IMR-90 (cell line): ENCODE results near the gene CEP104. TPM values are rescaled to one million over a fixed set of nuclear protein-coding genes. Genes with fewer than 3 reads are reported as not detected.

Experiments used
- ATAC-seq: fragments of 200-7000 bp; cut with Tn5 transposase; 2 replicates; pipeline ENCODE4 v1.9.1; 2020; ENCODE audit warnings: low read depth, mild to moderate bottlenecking, moderate library complexity
- BruUV-seq: library from RNA; stranded (reverse); fragments of 400-500 nt; replicated peaks from 2 replicates; lab custom pipeline; 2021; lab: Mats Ljungman, UMichigan
- CTCF ChIA-PET: fragments of 300-600 bp; formaldehyde crosslinking; extraction: SDS; loops from one replicate; lab custom pipeline; 2021; ENCODE audit warnings: antibody characterized with exemption; lab: Yijun Ruan, JAX
- POLR2A ChIA-PET: fragments of 300-600 bp; sonication (Branson Sonifier 250); formaldehyde crosslinking; loops from one replicate; lab custom pipeline; 2022; ENCODE audit warnings: antibody characterized with exemption; ENCODE audit not compliant: unreplicated experiment; lab: Charles Lee
- DNase-seq: peaks from one replicate; pipeline ENCODE4 v3.0.0; 2013
- H2AFZ ChIP-seq: replicated peaks from 2 replicates; pipeline ENCODE3; 2013; ENCODE audit warnings: low read length, mild to moderate bottlenecking; ENCODE audit not compliant: poor library complexity
- H2AK5ac ChIP-seq: 2 replicates; pipeline ENCODE4 v1.6.1; 2013; ENCODE audit warnings: low read depth, low read length, inconsistent platforms
- H2AK9ac ChIP-seq: replicated peaks from 2 replicates; pipeline ENCODE3; 2013; ENCODE audit warnings: mild to moderate bottlenecking, low read depth, low read length, moderate library complexity; ENCODE audit not compliant: poor library complexity
- H2BK120ac ChIP-seq: 2 replicates; pipeline ENCODE4 v1.6.1; 2013; ENCODE audit warnings: low read depth, low read length, inconsistent platforms
- H2BK15ac ChIP-seq: 3 replicates; pipeline ENCODE4 v1.6.1; 2013; ENCODE audit warnings: low read depth, low read length, inconsistent platforms
- H2BK20ac ChIP-seq: 2 replicates; pipeline ENCODE4 v1.6.1; 2013; ENCODE audit warnings: low read depth, mild to moderate bottlenecking, inconsistent platforms, low read length, moderate library complexity
- H2BK5ac ChIP-seq: 2 replicates; pipeline ENCODE4 v1.6.1; 2013; ENCODE audit warnings: mild to moderate bottlenecking, low read depth, low read length, inconsistent platforms; ENCODE audit not compliant: poor library complexity, severe bottlenecking
- H3K14ac ChIP-seq: replicated peaks from 2 replicates; pipeline ENCODE4 v1.6.1; 2013; ENCODE audit warnings: low read depth, low read length, inconsistent platforms
- H3K18ac ChIP-seq: 2 replicates; pipeline ENCODE4 v1.6.1; 2013; ENCODE audit warnings: low read depth, low read length, control low read depth
- H3K23ac ChIP-seq: 2 replicates; pipeline ENCODE4 v1.6.1; 2013; ENCODE audit warnings: low read depth, low read length, inconsistent platforms
- H3K27ac ChIP-seq: 2 replicates; pipeline ENCODE4 v1.5.1; 2013; ENCODE audit warnings: mild to moderate bottlenecking, control low read depth, low read length; ENCODE audit not compliant: insufficient read depth
- H3K27me3 ChIP-seq: 2 replicates; pipeline ENCODE4 v1.6.1; 2013; ENCODE audit warnings: low read length; ENCODE audit not compliant: control insufficient read depth, insufficient read depth
- H3K36me3 ChIP-seq: 2 replicates; pipeline ENCODE4 v1.6.1; 2013; ENCODE audit warnings: low read length, mixed read lengths; ENCODE audit not compliant: control insufficient read depth, insufficient read depth
- H3K4ac ChIP-seq: 2 replicates; pipeline ENCODE4 v1.6.1; 2013; ENCODE audit warnings: low read depth, low read length, inconsistent platforms
- H3K4me1 ChIP-seq: 2 replicates; pipeline ENCODE4 v1.6.1; 2013; ENCODE audit warnings: low read length, mixed read lengths; ENCODE audit not compliant: control insufficient read depth, insufficient read depth
- H3K4me2 ChIP-seq: 2 replicates; pipeline ENCODE4 v1.6.1; 2013; ENCODE audit warnings: low read depth, mild to moderate bottlenecking, control low read depth, low read length, moderate library complexity
- H3K4me3 ChIP-seq: 2 replicates; pipeline ENCODE4 v1.5.1; 2013; ENCODE audit warnings: low read depth, mild to moderate bottlenecking, control low read depth, low read length, moderate library complexity; ENCODE audit not compliant: insufficient read depth
- H3K56ac ChIP-seq: 2 replicates; pipeline ENCODE4 v1.6.1; 2013; ENCODE audit warnings: low read length, inconsistent platforms; ENCODE audit not compliant: insufficient read depth; ENCODE audit errors: extremely low read depth
- H3K79me1 ChIP-seq, 2 experiments: 2 replicates each; pipeline ENCODE4 v1.6.1; 2013; ENCODE audit warnings: low read length in 2 of 2, inconsistent platforms in 1 of 2, low read depth in 1 of 2
- H3K9ac ChIP-seq: 2 replicates; pipeline ENCODE4 v1.6.1; 2013; ENCODE audit warnings: low read depth, low read length, control low read depth
- H3K9me1 ChIP-seq: 2 replicates; pipeline ENCODE4 v1.6.1; 2013; ENCODE audit warnings: low read length, inconsistent platforms; ENCODE audit not compliant: insufficient read depth
- H3K9me3 ChIP-seq: 2 replicates; pipeline ENCODE4 v1.6.1; 2013; ENCODE audit warnings: low read length; ENCODE audit not compliant: control insufficient read depth, insufficient read depth
- H4K20me1 ChIP-seq: 2 replicates; pipeline ENCODE4 v1.6.1; 2013; ENCODE audit warnings: low read length, inconsistent platforms; ENCODE audit not compliant: insufficient read depth
- H4K5ac ChIP-seq: 2 replicates; pipeline ENCODE4 v1.6.1; 2013; ENCODE audit warnings: mild to moderate bottlenecking, low read depth, low read length, control low read depth
- H4K8ac ChIP-seq, 2 experiments: 2 replicates each; pipeline ENCODE4 v1.6.1; 2013; ENCODE audit warnings: low read depth in 2 of 2, low read length in 2 of 2, control low read depth in 1 of 2, inconsistent platforms in 1 of 2
- H4K91ac ChIP-seq: 2 replicates; pipeline ENCODE4 v1.6.1; 2013; ENCODE audit warnings: low read depth, low read length, inconsistent platforms; ENCODE audit not compliant: insufficient read depth
- BHLHE40 ChIP-seq: fragments of 150-350 bp; IDR thresholded peaks from 2 replicates; pipeline ENCODE4 v1.6.1; 2016; ENCODE audit warnings: mild to moderate bottlenecking, low read depth, low read length
- CEBPB ChIP-seq: IDR thresholded peaks from 2 replicates; pipeline ENCODE4 v1.6.1; 2012; ENCODE audit warnings: low read depth, low read length, improper control_type of control experiment
- CHD1 ChIP-seq: IDR thresholded peaks from 2 replicates; pipeline ENCODE4 v1.6.1; 2012; ENCODE audit warnings: low read depth, low read length, improper control_type of control experiment
- MAFK ChIP-seq: IDR thresholded peaks from 2 replicates; pipeline ENCODE4 v1.6.1; 2012; ENCODE audit warnings: low read depth, low read length, improper control_type of control experiment
- MAZ ChIP-seq: IDR thresholded peaks from 2 replicates; pipeline ENCODE4 v1.6.1; 2012; ENCODE audit warnings: low read depth, mild to moderate bottlenecking, low read length, improper control_type of control experiment, moderate library complexity, borderline replicate concordance
- POLR2A ChIP-seq: IDR thresholded peaks from 2 replicates; pipeline ENCODE4 v1.6.1; 2012; ENCODE audit warnings: mild to moderate bottlenecking, low read depth, low read length
- RAD21 ChIP-seq: IDR thresholded peaks from 2 replicates; pipeline ENCODE4 v1.6.1; 2012; ENCODE audit warnings: low read length, improper control_type of control experiment
- RCOR1 ChIP-seq: IDR thresholded peaks from 2 replicates; pipeline ENCODE4 v1.6.1; 2012; ENCODE audit warnings: mild to moderate bottlenecking, low read length, improper control_type of control experiment; ENCODE audit not compliant: insufficient replicate concordance
- RFX5 ChIP-seq: IDR thresholded peaks from 2 replicates; pipeline ENCODE4 v1.8.0; 2012; ENCODE audit warnings: low read depth, mild to moderate bottlenecking, low read length, moderate library complexity
- SMC3 ChIP-seq: fragments of 150-350 bp; IDR thresholded peaks from 2 replicates; pipeline ENCODE4 v1.6.1; 2016; ENCODE audit warnings: low read depth, mild to moderate bottlenecking, antibody characterized with exemption, low read length, moderate library complexity
- WGBS, 2 experiments: methylation state at CpG; one replicate each; pipeline versions ENCODE4 v1.1.5 to v1.1.7; 2013; ENCODE audit warnings: missing lambda C conversion rate in 2 of 2; ENCODE audit not compliant: insufficient read length in 1 of 2; ENCODE audit errors: extremely low coverage in 2 of 2; 5-methylcytosine and 5-hydroxymethylcytosine counted together
- dilution Hi-C: fragments of 300-500 bp; cut with HindIII; formaldehyde crosslinking; loops from one replicate; pipeline ENCODE4 v1.14.3; 2018; ENCODE audit warnings: low sequenced_read_pairs; ENCODE audit not compliant: unreplicated experiment
- in situ Hi-C: fragments of 300-500 bp; cut with MboI; formaldehyde crosslinking; loops from 3 replicates; pipeline ENCODE4 v1.14.3; 2019; ENCODE audit warnings: low sequenced_read_pairs, inconsistent platforms, mixed read lengths
- intact Hi-C: fragments of 100-400 bp; cut with micrococcal nuclease; formaldehyde crosslinking; loops from 2 replicates; pipeline ENCODE4 v1.10.0; 2022
- polyA plus RNA-seq, 3 experiments: library from polyadenylated mRNA; depleted of rRNA; stranded (reverse); fragments of >200 nt; gene quantifications; 2 replicates each; pipeline ENCODE4 v1.2.3, GENCODE V29; 2012; ENCODE audit warnings: low replicate concordance in 1 of 3
- total RNA-seq: library from RNA; depleted of rRNA; stranded (reverse); fragments of >200 nt; gene quantifications from 2 replicates; pipeline ENCODE4 v1.2.3, GENCODE V29; 2012
- TF ChIP-seq, protein P1 (sequence below): conservative IDR thresholded peaks from 2 replicates; pipeline ENCODE4 v1.5.1; 2012; ENCODE audit warnings: mild to moderate bottlenecking, low read depth, low read length, improper control_type of control experiment
- TF ChIP-seq, protein P2 (sequence below): fragments of 150-350 bp; IDR thresholded peaks from 2 replicates; pipeline ENCODE4 v1.6.1; 2017; ENCODE audit warnings: mild to moderate bottlenecking, antibody characterized with exemption, low read length, low read depth

The CEP104 gene
- total and polyA plus RNA-seq, 2 of the 4 experiments (the other 2 are of a cell fraction) = 14.3 to 17.5 TPM

DNA sequence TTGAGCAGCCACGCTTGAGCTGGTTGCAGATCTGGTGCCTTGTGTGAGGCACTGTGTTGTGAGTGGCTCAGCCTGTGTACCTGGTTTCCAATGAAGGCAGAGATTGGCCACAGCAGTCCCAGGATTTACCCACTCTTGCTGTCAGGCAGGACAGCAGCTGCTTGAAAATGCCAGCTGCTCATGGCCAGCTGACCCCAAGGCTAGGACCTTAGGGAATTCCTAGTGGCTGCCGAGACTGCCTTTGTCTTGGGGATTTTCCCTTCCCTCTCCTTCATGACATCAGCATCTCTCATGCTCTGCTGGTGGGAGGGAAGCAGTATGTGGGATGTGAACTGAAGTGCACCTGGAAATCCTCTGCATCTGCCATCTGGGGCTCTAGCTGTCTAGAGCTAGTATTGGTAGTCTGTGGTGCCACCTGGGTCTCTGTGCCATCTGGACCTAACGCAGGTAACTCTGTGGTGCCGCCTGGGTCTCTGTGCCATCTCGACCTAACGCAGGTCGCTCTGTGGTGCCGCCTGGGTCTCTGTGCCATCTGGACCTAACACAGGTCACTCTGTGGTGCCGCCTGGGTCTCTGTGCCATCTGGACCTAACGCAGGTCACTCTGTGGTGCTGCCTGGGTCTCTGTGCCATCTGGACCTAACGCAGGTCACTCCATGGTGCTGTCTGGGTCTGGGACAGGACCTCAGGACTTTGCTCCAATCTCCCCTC lies 56.9 kb downstream of the CEP104 start (continued):
- TF ChIP-seq SMC3 = no peak

DNA sequence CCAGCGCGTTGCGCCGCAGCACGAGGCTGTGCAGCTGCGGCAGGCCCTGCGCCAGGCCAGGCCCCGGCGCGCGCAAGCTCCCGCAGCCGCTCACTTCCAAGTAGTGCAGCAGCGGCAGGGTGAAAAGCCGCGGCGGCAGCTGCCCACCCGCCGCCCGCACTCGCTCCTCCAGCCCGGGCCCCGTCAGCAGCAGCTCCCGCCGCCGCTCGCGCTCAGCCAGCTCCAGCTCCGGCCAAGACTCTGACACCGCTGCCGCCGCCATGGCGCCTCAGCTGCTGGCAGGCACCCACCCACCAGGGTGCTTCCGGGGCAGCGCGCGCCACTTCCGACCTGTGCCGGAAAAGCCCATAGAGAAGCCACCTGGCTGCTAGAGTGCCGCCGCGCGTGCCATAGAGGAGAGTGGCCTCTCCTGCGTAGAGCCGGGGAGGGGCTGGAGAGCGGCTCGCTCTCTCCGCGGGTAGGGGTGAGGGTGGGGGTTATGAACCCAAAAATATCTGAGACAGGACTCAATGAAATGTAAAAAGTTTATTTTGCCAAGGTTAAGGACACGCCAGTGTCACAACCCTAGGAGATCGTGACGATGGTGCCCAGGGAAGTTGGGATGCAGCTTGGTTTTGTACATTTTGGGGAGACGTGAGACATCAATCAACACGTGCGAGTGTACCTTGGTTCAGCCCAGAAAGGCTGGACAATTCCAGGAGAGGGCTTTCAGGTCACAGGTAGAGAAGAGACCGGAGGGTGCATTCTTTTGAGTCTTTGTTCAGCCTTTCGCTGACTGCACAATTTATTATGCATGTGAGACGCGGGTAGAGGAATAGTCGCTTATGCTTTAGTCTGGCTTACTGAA lies 60.6 kb downstream of the CEP104 start, which contains the start of gene LRRC47:
Gene LRRC47, minus strand, starts transcription at position 284 of the 847 bp plus-strand sequence. Its CDS starts 22 bp downstream, at position 262.
- DNase-seq = peak; percentile 87
- H3K9me3 ChIP-seq = no peaks in the 10 kb centered on the region
- in situ Hi-C loops (no loop called here), intact Hi-C loops (no loop called here), dilution Hi-C loops (no loop called here)
- peak within 1 kb of the TSS; percentile 81 for H3K56ac ChIP-seq
- H3K9ac ChIP-seq = peak within 1 kb of the TSS; percentile 89
- H3K14ac ChIP-seq = peak within 1 kb of the TSS; percentile 67
- H2BK120ac ChIP-seq = peak within 1 kb of the TSS; percentile 21; the same call in 1 of the 2 replicates
- no peak within 1 kb of the TSS; the same call in 1 of the 2 replicates for H2AK5ac ChIP-seq
- ChIA-PET CTCF (interaction anchor here (0.7 kb wide), 1 partner anchor 73 kb away, joined by 4 read pairs; no protein-coding TSS in a partner anchor), POLR2A (no interaction called here)
- H3K27ac ChIP-seq = peak within 1 kb of the TSS; percentile 73
- no peak within 1 kb of the TSS for H2BK20ac ChIP-seq
- H2BK15ac ChIP-seq = no peak within 1 kb of the TSS
- peak within 1 kb of the TSS; percentile 97 for H2AFZ ChIP-seq
- H4K91ac ChIP-seq = peak within 1 kb of the TSS; percentile 67
- H3K9me1 ChIP-seq = peaks cover 4% of the 10 kb centered on the region; the same call in 1 of the 2 replicates
- H4K8ac ChIP-seq = peak within 1 kb of the TSS; percentile 99
- H3K4me1 ChIP-seq = peaks cover 7% of the 10 kb centered on the region; the same call in 1 of the 2 replicates
- peak within 1 kb of the TSS; percentile 71 for H3K4me3 ChIP-seq
- H2BK5ac ChIP-seq = peak within 1 kb of the TSS; percentile 34
- peaks cover 8% of the 10 kb centered on the region for H3K36me3 ChIP-seq
- ATAC-seq = peak; percentile 98
- WGBS, 2 experiments = 1% methylated on average over 31 of the region's 60 CpGs; no CpG with 5 or more reads in 1 of the 2 experiments
- peak within 1 kb of the TSS; percentile 98 for H3K4me2 ChIP-seq
- H3K4ac ChIP-seq = peak within 1 kb of the TSS; percentile 74
- no TSS peak for BruUV-seq
- H3K23ac ChIP-seq = peak within 1 kb of the TSS; percentile 32; the same call in 1 of the 2 replicates
- H4K5ac ChIP-seq = peak within 1 kb of the TSS; percentile 97
- peak within 1 kb of the TSS; percentile 48 for H3K18ac ChIP-seq
- H2AK9ac ChIP-seq = peak within 1 kb of the TSS; percentile 93
- H3K27me3 ChIP-seq = no peaks in the 10 kb centered on the region
- H3K79me1 ChIP-seq = peaks cover 8 to 35% of the 10 kb centered on the region in 2 experiments; a peak in 3 of 4 replicates
- peaks cover 32% of the 10 kb centered on the region for H4K20me1 ChIP-seq
- no peak for TF ChIP-seq CHD1
- no peak for TF ChIP-seq RAD21
- peak; percentile 76 for TF ChIP-seq POLR2A
- no peak for TF ChIP-seq CEBPB
- TF ChIP-seq, protein P1, sequence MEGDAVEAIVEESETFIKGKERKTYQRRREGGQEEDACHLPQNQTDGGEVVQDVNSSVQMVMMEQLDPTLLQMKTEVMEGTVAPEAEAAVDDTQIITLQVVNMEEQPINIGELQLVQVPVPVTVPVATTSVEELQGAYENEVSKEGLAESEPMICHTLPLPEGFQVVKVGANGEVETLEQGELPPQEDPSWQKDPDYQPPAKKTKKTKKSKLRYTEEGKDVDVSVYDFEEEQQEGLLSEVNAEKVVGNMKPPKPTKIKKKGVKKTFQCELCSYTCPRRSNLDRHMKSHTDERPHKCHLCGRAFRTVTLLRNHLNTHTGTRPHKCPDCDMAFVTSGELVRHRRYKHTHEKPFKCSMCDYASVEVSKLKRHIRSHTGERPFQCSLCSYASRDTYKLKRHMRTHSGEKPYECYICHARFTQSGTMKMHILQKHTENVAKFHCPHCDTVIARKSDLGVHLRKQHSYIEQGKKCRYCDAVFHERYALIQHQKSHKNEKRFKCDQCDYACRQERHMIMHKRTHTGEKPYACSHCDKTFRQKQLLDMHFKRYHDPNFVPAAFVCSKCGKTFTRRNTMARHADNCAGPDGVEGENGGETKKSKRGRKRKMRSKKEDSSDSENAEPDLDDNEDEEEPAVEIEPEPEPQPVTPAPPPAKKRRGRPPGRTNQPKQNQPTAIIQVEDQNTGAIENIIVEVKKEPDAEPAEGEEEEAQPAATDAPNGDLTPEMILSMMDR = no peak
- TF ChIP-seq BHLHE40 = peak; percentile 80
- TF ChIP-seq MAFK = peak; percentile 68
- TF ChIP-seq, protein P2, sequence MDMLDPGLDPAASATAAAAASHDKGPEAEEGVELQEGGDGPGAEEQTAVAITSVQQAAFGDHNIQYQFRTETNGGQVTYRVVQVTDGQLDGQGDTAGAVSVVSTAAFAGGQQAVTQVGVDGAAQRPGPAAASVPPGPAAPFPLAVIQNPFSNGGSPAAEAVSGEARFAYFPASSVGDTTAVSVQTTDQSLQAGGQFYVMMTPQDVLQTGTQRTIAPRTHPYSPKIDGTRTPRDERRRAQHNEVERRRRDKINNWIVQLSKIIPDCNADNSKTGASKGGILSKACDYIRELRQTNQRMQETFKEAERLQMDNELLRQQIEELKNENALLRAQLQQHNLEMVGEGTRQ = no peak
- no peak for TF ChIP-seq RCOR1
- peak; percentile 98 for TF ChIP-seq MAZ
- TF ChIP-seq RFX5 = no peak
